HG02884 (cell line): ENCODE data around the gene HECTD2.

Source experiments
- ATAC-seq: cut with Tn5 transposase; IDR thresholded peaks from one replicate; pipeline ENCODE4 v1.9.1; 2021; ENCODE audit warnings: mild to moderate bottlenecking, moderate library complexity; ENCODE audit not compliant: unreplicated experiment

The HECTD2 gene

DNA sequence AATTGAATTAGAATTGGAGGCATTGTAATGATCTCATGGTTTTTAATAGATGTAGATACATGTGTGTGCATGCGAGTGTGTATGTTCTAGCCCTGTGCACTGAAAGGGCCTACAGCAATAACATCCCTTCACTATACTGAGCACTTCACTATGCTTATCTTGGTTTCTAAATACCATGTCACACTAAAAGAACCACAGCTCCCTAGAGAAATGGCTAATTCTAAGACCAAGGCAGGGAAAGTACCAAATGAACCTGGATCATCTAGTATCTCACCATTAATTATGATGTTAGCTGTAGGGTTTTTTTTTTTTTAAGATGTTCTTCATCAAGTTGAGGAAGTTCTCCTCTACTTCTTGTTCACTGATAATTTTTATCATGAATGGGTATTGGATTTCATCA is 55.1 kb downstream of the HECTD2 start:
- no peak for ATAC-seq

DNA sequence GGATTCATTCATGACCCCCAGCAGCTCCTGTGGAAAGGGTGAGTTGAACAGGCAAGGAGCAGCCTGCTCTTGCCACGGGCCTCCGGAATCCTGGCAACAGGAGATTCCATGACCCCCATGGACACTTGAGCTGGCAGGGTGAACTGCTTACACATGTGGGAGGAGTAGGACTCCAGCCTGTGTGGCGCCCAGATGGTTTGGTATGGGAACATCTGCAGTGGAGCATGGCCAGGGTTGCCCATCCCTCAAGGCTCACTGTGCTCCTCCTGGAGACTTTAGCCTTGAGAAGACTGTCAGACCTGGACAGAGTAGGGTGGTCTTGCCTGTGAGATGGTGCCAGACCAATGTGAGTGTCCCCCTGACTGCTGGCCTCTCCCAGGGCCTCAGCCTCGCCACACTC is 57.0 kb downstream of the HECTD2 start:
- no peak for ATAC-seq

DNA sequence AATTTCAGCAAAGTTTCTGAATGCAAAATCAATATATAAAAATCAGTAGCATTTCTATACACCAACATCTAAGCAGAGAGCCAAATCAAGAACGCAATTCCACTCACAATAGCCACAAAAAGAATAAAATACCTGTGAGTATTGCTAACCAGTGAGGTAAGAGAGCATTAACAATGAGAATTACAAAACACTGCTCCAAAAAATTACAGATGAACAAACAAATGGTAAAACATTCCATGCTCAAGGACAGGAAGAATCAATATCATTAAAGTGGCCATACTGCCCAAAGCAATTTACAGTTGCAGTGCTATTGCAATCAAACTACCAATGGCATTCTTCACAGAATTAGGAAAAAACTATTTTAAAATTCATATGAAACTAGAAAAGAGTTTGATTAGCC is 61.5 kb downstream of the HECTD2 start:
- ATAC-seq, result no peak

DNA sequence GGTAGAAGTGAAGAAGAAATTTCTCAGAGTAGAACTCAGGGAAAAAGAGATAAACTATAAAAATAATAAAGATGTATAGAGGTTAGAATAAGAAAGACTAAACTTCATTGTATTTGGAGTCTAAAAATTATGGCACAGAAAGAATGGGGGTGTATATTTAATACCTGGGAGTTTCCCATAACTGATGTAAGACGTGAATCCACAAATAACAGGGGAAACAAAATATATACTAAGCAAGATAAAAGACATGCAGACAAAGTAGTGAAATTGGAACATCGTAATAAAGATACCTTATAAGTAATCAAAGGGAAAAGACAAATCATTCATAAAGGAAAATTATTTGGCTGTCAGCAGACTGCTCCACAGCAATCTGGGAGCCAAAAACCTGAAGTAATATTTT is 62.8 kb downstream of the HECTD2 start:
- no peak for ATAC-seq

DNA sequence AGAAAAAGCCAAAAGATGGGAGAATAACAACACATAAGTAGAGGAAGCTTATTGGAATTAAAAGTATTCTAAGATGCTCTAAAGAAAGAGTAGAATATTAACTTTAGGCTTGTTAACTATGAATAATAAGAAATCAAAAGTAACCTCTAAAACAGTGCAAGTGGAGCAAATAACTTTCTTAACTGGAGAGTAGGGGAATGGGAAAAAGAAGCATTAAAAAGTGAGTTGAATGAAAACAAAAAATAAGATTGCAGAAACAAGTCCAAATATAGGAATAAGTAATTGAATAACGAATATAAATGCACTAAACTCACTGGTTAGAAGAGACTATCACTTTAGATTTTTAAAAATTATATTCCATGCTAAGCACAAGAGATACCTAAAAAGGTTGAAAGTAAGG is 63.9 kb downstream of the HECTD2 start:
- no peak for ATAC-seq

DNA sequence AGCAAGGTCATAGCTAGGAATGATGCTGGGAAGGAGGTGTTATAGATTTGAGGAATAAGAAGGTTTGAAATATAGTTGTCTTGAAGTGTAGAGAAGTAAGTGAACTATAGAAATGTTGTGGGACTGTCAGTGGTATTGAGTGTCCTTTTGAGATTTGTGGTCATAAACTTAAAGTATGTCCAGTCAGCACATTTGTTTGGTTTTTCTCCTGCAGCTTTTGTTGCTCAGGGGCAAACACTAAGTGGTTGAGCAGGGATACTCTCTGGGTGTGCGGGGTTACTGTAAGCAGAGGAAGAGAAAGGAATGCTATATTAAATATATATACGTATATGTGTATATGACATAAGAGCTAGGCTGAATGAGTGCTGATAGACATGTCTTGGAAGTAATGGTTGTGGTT is 67.1 kb downstream of the HECTD2 start:
- ATAC-seq, result no peak

DNA sequence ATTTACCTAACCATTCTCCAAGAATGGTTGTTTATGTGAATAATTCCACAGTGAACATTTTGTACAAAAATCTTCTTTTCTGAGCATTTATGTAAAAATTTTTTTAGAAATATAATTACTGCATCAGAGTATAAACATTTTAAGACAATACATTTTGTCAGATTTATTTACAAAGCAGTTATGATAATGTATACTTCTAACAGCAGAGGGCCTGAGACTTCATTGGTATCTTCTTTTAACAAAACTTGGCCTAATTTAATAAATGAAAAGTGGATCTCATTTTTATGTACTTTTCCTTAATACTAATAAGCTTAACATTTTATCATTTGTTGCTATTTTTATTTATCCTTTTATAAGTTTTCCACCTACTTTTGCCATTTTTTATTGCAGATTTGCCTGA is 69.4 kb downstream of the HECTD2 start:
- ATAC-seq, result no peak

DNA sequence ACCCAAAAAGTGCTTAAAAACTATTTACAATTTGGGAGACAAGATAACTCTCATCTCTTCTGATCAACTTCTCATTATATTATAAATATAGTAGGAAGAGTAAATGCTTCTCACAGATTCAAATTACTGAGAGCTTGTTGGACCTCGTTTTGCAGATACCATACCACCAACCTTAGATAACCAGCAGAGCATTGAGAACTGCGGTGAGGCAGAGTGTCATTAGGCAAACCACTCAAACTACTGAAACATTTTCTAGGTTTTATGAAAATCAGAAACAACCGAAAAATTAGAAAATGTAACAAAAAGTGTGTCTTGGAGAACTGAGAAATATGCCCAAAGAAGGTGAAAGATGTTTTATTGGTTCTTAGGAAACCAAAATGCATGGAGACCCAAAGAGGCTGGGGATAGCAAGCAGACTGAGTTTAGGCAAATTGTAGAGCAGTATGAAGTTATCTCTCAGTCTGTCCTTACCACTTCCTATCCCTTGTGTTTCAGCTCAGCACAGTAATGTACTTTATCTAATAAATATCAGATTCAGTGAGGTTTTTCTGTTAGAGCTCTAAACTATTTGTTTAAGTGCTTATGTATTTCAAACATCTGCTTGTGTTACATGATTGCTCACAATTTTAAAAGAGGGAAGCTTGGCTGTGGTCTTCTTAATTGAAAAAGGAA is 77.9 kb downstream of the HECTD2 start:
- no peak for ATAC-seq

DNA sequence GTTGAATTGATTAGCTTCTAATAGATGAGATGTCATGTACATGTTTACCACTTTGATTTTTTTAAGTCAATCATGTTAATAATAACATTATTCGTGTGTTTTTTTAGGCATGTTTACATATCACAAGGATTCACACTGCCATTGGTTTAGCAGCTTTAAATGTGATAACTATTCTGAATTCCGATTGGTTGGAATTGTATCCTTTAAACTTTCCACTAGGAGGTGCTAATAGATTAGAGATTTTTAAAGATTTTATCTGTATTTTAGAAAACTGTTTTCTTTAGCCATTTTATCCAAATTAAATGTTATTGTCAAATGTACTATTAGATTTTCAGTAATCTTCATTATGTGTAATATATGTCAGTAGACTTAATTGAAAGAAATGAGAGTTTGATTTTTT is 83.2 kb downstream of the HECTD2 start:
- ATAC-seq, result no peak

DNA sequence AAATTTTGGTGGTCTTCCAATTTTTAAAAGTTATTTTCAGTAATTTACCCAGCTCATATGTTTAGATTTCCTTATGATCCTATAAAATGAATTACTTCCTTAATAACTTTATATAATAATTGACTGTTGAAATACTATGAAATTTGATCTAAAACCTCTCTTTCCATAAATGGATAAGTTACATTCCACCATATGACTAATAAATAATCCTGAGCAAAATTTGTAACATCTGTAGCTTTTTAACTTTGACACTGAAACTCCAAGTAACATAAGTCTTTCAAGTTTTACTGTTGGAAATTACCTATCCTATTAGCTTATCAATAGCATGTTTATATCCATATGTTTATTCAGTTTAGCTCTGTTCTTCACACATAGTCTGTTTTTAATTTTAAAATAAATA is 85.3 kb downstream of the HECTD2 start:
- no peak for ATAC-seq

DNA sequence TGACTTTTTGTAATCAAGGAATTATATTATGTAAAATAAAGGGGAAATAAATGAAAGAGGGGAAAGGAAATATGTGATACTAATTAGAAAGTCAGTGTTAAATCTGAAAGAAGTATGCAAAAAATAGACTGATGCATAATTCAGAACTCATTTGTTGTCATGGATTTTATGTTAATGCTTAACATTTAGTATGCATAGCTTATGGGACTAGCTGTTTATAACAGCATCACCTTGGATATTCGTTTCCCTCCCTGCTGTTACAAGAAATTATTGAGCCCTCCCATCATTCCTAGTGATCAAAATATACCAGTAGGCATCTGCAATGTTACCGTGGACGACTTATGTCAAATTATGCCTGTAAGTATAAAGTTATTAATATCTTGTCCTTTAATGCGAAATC is 85.9 kb downstream of the HECTD2 start:
- ATAC-seq, result no peak

DNA sequence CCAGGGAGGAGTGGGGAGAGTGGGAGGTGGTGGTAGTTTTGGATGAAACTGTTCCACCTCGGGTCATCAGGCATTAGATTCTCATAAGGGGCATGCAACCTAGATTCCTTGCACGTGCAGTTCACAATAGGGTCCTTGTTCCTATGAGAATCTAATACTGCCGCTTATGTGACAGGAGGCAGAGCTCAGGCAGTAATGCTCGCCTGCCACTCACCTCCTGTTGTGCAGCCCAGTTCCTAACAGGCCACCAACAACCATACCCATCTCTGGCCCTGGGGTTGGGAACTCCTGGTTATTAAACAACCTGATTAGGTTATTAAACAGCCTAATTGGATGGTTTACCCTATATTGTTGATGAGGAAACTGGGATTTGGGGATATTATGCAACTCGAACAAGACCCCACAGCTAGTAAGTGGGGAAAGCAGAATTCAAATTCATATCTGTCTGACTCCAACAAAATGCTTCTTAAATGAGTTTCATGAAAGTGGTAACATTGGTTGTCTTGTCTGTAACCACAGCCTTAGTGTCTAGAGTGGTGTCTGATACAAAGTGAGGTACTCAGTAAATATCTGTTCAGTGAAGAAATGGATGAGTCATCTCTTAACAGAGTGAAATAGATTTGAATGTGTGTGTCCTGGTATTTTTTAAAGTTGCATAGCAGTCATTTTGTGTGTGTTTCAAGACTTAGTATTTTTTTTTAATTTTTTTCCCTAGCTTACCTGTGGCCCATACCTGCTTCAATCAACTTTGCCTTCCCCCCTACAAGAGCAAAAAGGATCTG is 101.6 kb downstream of the HECTD2 start:
- ATAC-seq, result no peak

DNA sequence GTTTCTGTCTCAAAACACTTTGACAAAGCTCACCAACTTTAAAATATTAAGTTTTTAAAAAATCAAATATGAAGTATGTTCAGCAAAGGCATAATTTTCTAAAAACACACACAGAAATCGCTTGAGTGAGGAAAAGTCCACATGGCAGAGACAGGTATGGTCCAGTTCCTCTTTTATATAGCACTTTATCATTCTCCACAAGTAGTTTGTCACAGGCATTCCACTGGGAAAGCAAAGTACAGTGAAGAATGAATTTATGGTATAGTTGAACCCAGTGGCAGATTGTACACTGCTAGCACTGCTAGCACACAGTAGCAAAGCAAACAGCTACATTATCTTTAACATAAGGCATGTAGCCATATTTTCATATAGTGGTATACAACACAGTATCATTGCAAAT is 102.3 kb downstream of the HECTD2 start:
- no peak for ATAC-seq

DNA sequence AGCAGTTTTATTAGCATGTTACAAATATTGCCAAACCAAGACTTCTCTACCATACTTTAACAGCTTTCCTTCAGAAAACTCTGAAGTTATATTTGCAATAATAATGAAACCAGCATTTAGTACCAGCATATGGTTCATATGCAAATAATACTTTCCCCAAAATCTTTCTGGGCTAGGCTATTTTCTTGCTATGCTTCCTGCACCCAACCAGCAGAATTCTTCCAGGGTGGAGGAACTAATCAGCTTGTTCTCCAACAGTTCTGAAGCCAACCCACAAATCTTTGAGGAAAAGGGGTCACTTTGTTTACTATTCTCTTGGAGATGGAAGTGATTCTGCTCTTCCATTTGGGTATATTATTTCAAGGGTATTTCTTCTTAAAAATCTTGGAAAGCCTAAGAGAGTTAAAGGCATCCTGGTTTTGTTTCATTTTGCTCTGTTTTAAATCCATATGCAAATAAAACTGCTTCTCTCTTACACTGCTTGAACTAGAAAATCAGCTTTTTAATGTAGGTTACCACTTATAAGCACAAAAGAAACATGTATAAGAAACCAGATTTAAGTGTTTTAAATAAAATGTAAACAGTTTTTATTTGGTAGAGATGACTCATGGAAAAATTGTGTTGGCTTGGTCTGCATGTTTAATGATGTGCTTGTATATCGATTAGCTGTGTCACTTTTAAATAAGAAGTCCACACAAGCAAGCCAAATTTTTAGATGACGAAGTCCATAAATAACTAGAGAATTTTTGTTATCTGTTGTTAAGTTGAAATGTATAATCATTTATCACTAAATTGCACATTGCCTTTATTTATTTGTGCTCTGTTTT is 103.7 kb downstream of the HECTD2 start:
- ATAC-seq, result no peak

DNA sequence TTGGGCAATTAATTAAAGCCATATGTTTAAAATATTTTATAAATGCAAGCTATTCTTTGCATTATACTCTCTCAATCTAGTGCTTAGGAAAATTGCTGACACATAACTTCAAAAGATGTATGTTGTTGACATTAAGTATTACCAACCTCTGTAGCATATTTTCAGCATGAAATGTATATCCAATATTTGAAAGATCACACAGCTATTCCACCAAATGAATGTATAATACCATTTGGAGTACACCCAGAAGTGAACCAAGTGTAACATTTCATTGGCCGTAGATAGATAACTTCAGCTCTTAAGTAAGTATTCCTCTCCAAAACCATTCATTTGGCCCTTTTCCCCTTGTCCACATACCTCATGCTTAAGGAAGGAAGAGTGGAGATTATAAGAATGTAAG is 104.6 kb downstream of the HECTD2 start:
- no peak for ATAC-seq

DNA sequence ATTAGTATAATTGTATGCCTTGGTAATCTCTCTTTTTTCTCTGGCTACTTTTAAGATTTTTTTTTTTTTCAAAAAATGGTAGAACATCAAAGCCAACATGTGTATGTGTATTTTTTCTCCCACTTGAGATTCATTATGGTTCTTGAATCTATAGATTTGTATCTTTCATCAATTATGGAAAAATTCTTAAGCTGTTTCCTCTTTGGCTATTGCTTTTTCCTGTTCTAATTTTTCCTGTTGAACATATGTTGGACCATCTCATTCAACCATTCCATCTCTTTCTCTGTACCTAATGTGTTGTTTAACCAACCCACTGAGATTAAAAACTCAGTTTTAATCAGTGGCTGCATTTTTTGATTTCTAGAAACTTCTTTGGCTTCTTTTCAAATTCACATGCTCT is 107.2 kb downstream of the HECTD2 start:
- no peak for ATAC-seq

DNA sequence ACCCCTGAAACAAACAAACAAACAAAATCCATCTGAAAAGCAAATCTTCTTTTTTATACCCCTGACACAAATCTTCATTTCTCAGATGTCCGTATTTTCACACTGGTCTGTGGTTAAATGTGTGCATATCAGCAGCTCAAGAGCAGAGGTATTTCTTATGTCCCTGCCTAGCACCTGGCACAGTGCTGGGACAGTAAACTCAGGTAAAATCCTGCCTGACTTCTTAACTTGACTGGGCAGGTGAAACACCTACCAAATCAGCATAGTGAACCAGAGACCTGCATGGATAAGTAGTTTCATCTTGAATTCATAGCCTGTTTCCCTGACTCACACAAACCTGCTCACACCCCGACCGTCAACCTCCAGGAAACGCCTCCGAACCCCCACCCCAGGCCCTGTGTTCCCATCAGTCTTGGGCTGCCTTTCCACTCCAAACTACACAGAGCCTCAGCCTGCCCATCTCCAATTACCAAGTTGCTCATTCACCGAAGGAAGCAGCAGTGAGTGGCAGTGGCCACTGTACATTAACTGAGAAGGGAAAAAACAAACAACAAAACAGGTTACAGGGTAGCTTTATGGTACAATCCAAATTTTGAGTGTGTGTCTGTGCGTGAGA is 109.9 kb downstream of the HECTD2 start:
- ATAC-seq, result no peak

DNA sequence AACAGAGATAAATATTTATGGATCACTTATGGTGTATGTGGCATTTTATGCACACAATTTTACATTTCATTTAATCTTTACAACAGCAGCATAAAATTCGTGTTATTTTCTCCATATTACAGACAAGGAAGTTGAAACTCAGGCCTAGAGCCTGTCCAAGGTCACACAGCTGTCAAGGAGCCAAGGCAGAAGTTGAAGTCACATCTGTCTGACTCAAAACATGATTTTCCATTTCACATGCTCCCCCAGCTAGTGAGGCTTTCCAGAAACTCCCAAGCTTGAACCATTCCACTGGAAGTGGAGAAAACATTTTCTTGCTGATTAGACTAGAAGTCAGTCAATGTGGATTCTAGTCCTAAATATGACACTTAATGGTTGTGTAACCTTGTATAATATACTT is 110.5 kb downstream of the HECTD2 start:
- no peak for ATAC-seq

DNA sequence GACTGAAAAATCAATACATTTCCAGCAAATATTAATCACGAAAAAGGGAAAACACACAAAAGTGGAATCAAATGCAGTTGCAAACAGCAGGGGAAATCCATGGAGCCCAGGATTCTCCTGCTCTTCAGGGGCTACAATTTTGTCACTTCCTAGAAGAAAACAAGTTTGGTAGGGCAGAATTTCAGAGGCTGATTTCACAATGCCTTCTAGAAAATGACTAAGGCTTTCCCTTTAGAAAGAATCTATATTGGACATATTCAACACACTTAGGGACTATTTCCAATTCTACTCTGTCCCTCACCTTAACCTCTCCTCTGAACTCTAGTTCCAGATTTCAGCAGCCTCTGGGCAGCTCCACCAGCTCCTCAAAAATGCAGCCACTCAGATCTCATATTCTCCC is 111.3 kb downstream of the HECTD2 start:
- ATAC-seq, result no peak

DNA sequence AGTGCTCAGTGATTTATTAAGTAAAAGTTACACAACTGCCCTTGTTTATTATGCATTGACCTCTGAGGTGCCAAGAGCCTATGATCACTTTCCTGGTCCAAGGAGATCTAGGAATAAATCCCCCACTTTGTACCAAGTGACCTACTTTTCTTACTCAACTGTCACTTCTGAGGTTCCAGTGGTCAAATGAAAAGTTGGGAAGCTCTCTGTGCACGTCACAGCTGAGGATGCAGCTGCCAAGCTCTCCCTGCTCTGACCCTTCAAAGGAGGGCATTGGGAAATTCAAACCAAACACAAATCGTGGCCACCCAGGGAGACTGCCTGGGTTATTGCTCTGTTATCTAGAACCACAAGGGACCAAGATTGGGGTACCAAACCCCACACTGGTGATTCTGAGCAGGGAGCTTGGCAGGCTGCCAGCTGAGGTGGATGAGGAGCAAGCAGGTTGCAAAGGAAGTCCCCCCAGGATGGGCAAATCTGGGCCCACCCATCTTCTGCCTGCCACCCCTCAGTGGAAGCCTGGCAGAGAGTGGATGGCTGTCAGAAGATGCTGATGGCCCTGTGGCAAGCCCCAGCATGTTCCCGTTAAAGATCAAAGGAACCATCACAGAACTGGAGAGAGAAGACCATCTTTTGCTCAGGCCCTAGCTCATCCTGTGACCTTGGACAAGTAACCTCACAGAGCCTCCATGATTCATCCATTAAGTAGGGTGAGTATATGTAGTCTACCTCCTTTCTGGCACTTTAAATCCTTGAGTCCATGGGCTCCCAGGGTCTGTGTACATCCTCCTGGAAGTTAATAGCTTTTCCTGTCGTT is 116.0 kb downstream of the HECTD2 start:
- no peak for ATAC-seq

DNA sequence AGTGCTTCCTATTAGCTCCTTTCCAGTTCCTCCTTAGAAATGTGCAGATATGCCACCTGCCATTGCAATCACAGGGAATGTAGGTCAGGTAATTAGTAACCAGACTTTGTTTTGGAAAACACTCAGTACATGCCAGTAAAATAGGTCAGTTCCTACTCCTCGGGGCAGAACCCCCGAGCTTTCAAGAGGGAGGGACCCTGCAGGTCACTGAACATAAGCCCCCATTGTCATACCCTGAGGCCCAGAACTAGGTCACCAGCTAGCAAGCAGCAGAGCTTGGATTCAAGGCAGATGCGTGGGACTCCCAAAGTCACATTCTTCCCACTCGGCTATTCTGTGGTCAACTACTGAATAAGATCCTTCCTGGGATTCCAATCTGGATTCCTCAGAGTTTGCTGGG is 117.9 kb downstream of the HECTD2 start:
- no peak for ATAC-seq
